Mesenchymal stem cell (in vitro differentiated cells and primary cell): Measurements from ENCODE around the gene ANKUB1.

Experiments used
- DNase-seq: peaks from one replicate; pipeline ENCODE4 v3.0.0-alpha.2; 2013
- H2AFZ ChIP-seq: one replicate; pipeline ENCODE4 v1.6.1; 2013; ENCODE audit warnings: low read depth, mild to moderate bottlenecking, control low read depth, inconsistent platforms, low read length, moderate library complexity
- H2AK5ac ChIP-seq: 2 replicates; pipeline ENCODE4 v1.6.1; 2013; ENCODE audit warnings: low read length, moderate library complexity, mild to moderate bottlenecking, inconsistent platforms; ENCODE audit not compliant: severe bottlenecking
- H2BK120ac ChIP-seq: one replicate; pipeline ENCODE4 v1.6.1; 2013; ENCODE audit warnings: low read depth, mild to moderate bottlenecking, inconsistent platforms, low read length, moderate library complexity
- H2BK12ac ChIP-seq, 2 experiments: one replicate each; pipeline ENCODE4 v1.6.1; 2013; ENCODE audit warnings: inconsistent platforms in 2 of 2, low read length in 2 of 2, mild to moderate bottlenecking in 2 of 2, moderate library complexity in 2 of 2, control low read depth in 1 of 2
- H2BK15ac ChIP-seq: one replicate; pipeline ENCODE4 v1.6.1; 2013; ENCODE audit warnings: mild to moderate bottlenecking, low read depth, inconsistent platforms; ENCODE audit not compliant: poor library complexity, severe bottlenecking
- H2BK5ac ChIP-seq: 2 replicates; pipeline ENCODE4 v1.6.1; 2013; ENCODE audit warnings: low read depth, mild to moderate bottlenecking, low read length, control low read depth, inconsistent platforms; ENCODE audit not compliant: poor library complexity, severe bottlenecking
- H3K14ac ChIP-seq, 2 experiments: one replicate each; pipeline ENCODE4 v1.6.1; 2013; ENCODE audit warnings: inconsistent platforms in 2 of 2, low read length in 2 of 2, control low read depth in 1 of 2, mild to moderate bottlenecking in 1 of 2, moderate library complexity in 1 of 2
- H3K18ac ChIP-seq, 2 experiments: one replicate each; pipeline ENCODE4 v1.6.1; 2013; ENCODE audit warnings: inconsistent platforms in 2 of 2, low read length in 2 of 2, control low read depth in 1 of 2, low read depth in 1 of 2, mild to moderate bottlenecking in 1 of 2
- H3K23ac ChIP-seq, 2 experiments: one replicate each; pipeline ENCODE4 v1.6.1; 2013; ENCODE audit warnings: inconsistent platforms in 2 of 2, low read length in 2 of 2, mild to moderate bottlenecking in 2 of 2, moderate library complexity in 2 of 2, control low read depth in 1 of 2
- H3K27ac ChIP-seq: 2 replicates; pipeline ENCODE4 v1.5.1; 2013; ENCODE audit warnings: mild to moderate bottlenecking, moderate library complexity, low read length, control low read depth, inconsistent platforms; ENCODE audit not compliant: poor library complexity, severe bottlenecking
- H3K27me3 ChIP-seq, 2 experiments: 2 replicates each; pipeline versions ENCODE4 v1.6.1 to v1.7.0; 2013; ENCODE audit warnings: low read length in 2 of 2, mild to moderate bottlenecking in 2 of 2, moderate library complexity in 2 of 2, control low read depth in 1 of 2, inconsistent platforms in 1 of 2; ENCODE audit not compliant: control insufficient read depth in 1 of 2, insufficient read depth in 1 of 2
- H3K36me3 ChIP-seq, 2 experiments: 2 replicates each; pipeline versions ENCODE4 v1.6.1 to v1.7.0; 2013; ENCODE audit warnings: low read length in 2 of 2, control low read depth in 1 of 2, inconsistent platforms in 1 of 2, low read depth in 1 of 2, mild to moderate bottlenecking in 1 of 2; ENCODE audit not compliant: insufficient read depth in 2 of 2, control insufficient read depth in 1 of 2
- H3K4ac ChIP-seq, 2 experiments: one replicate each; pipeline ENCODE4 v1.6.1; 2013; ENCODE audit warnings: inconsistent platforms in 2 of 2, low read length in 2 of 2, mild to moderate bottlenecking in 2 of 2, moderate library complexity in 2 of 2, control low read depth in 1 of 2, low read depth in 1 of 2
- H3K4me1 ChIP-seq: 2 replicates; pipeline ENCODE4 v1.6.1; 2013; ENCODE audit warnings: low read depth, low read length, control low read depth; ENCODE audit not compliant: control insufficient read depth, insufficient read depth
- H3K4me2 ChIP-seq: 2 replicates; pipeline ENCODE4 v1.6.1; 2013; ENCODE audit warnings: low read length, mild to moderate bottlenecking, inconsistent platforms; ENCODE audit not compliant: poor library complexity, severe bottlenecking
- H3K4me3 ChIP-seq, 2 experiments: 2 replicates each; pipeline versions ENCODE4 v1.5.1 to v1.7.0; 2013; ENCODE audit warnings: low read length in 2 of 2, mild to moderate bottlenecking in 2 of 2, control low read depth in 1 of 2, low read depth in 1 of 2; ENCODE audit not compliant: insufficient read depth in 1 of 2
- H3K79me1 ChIP-seq: replicated peaks from 2 replicates; pipeline ENCODE4 v1.6.1; 2013; ENCODE audit warnings: mild to moderate bottlenecking, control low read depth, low read length, inconsistent platforms; ENCODE audit not compliant: poor library complexity, severe bottlenecking
- H3K9ac ChIP-seq: 2 replicates; pipeline ENCODE4 v1.7.0; 2013; ENCODE audit warnings: mild to moderate bottlenecking, low read length, moderate library complexity
- H3K9me3 ChIP-seq: 2 replicates; pipeline ENCODE4 v1.7.0; 2013; ENCODE audit warnings: mild to moderate bottlenecking, low read length; ENCODE audit not compliant: control insufficient read depth
- H4K8ac ChIP-seq: one replicate; pipeline ENCODE4 v1.6.1; 2013; ENCODE audit warnings: inconsistent platforms, mild to moderate bottlenecking, low read length, moderate library complexity
- H4K91ac ChIP-seq: one replicate; pipeline ENCODE4 v1.6.1; 2013; ENCODE audit warnings: mild to moderate bottlenecking, low read length, inconsistent platforms
- WGBS: methylation state at CpG from one replicate; pipeline ENCODE4 v1.1.7; 2013; ENCODE audit warnings: mixed read lengths; 5-methylcytosine and 5-hydroxymethylcytosine counted together

The ANKUB1 gene

GRCh38 chr3:149738876-149739275, 53.5 kb downstream of the ANKUB1 start:
- no peak for DNase-seq
- no peaks in the 10 kb centered on the region for H3K27me3 ChIP-seq
- H2BK15ac ChIP-seq: no peak overlapping the region
- H3K23ac ChIP-seq: no peak overlapping the region
- no peak overlapping the region for H2AFZ ChIP-seq
- no peak overlapping the region for H2BK12ac ChIP-seq
- H3K79me1 ChIP-seq: peaks cover 1% of the 10 kb centered on the region
- no peak overlapping the region for H3K4me3 ChIP-seq
- H3K4ac ChIP-seq: no peak overlapping the region
- H3K9me3 ChIP-seq: no peaks in the 10 kb centered on the region
- no peak overlapping the region for H3K9ac ChIP-seq
- H3K36me3 ChIP-seq: peaks cover 0 to 48% of the 10 kb centered on the region in 2 experiments
- no peaks in the 10 kb centered on the region for H3K4me1 ChIP-seq
- no peak overlapping the region for H4K91ac ChIP-seq
- H3K27ac ChIP-seq: no peak overlapping the region
- no peak overlapping the region for H2BK120ac ChIP-seq
- no peak overlapping the region for H3K18ac ChIP-seq
- no peak overlapping the region for H3K14ac ChIP-seq
- no peak overlapping the region for H2AK5ac ChIP-seq
- H4K8ac ChIP-seq: no peak overlapping the region
- no peak overlapping the region for H2BK5ac ChIP-seq
- H3K4me2 ChIP-seq: no peak overlapping the region
- no CpG with 5 or more reads among the region's 2 CpGs for WGBS

- no peak overlapping the region for H4K91ac ChIP-seq
- H3K4me1 ChIP-seq: no peaks in the 10 kb centered on the region
- no peak overlapping the region for H3K4me2 ChIP-seq
- H2AK5ac ChIP-seq: no peak overlapping the region
- no peak overlapping the region for H3K23ac ChIP-seq
- H3K18ac ChIP-seq: no peak overlapping the region
- no peak overlapping the region for H2BK15ac ChIP-seq
- H3K4me3 ChIP-seq: no peak overlapping the region
- no peaks in the 10 kb centered on the region for H3K27me3 ChIP-seq
- H2BK120ac ChIP-seq: no peak overlapping the region
- H4K8ac ChIP-seq: no peak overlapping the region
- H3K4ac ChIP-seq: no peak overlapping the region
- DNase-seq: no peak
- no peak overlapping the region for H2BK5ac ChIP-seq
- H3K27ac ChIP-seq: peak overlapping the region; percentile 70
- no peak overlapping the region for H2BK12ac ChIP-seq
- no peaks in the 10 kb centered on the region for H3K79me1 ChIP-seq
- no peak overlapping the region for H3K9ac ChIP-seq
- no peak overlapping the region for H3K14ac ChIP-seq
- H3K36me3 ChIP-seq: peaks cover 0 to 31% of the 10 kb centered on the region in 2 experiments
- H3K9me3 ChIP-seq: no peaks in the 10 kb centered on the region
- H2AFZ ChIP-seq: no peak overlapping the region
Measured at GRCh38 chr3:149736953-149737205, 55.5 kb downstream of the ANKUB1 start.

- Histone ChIP-seq H3K23ac (no peak overlapping the region), H4K91ac (no peak overlapping the region), H3K79me1 (no peaks in the 10 kb centered on the region), H3K18ac (no peak overlapping the region), H3K14ac (no peak overlapping the region), H3K27me3 (no peaks in the 10 kb centered on the region), H2BK12ac (no peak overlapping the region), H3K4me1 (no peaks in the 10 kb centered on the region), H3K4me3 (no peak overlapping the region), H3K27ac (peak overlapping the region; percentile 88), H2BK120ac (no peak overlapping the region), H3K9ac (peak overlapping the region; percentile 5), H2AFZ (no peak overlapping the region), H3K4me2 (peak overlapping the region; percentile 1), H3K9me3 (no peaks in the 10 kb centered on the region), H3K36me3 (peaks cover 0 to 26% of the 10 kb centered on the region in 2 experiments), H2AK5ac (no peak overlapping the region), H3K4ac (no peak overlapping the region), H2BK5ac (no peak overlapping the region), H2BK15ac (no peak overlapping the region), H4K8ac (no peak overlapping the region)
- peak; percentile 47 for DNase-seq
- WGBS: 14% methylated on average over 2 of the region's 2 CpGs
Measured at GRCh38 chr3:149736175-149736952, 56.0 kb downstream of the ANKUB1 start.

GRCh38 chr3:149732234-149732633, 60.1 kb downstream of the ANKUB1 start:
- Histone ChIP-seq H3K18ac (no peak overlapping the region), H3K4me3 (no peak overlapping the region), H3K4me1 (no peaks in the 10 kb centered on the region), H2BK120ac (no peak overlapping the region), H2BK15ac (no peak overlapping the region), H3K4me2 (no peak overlapping the region), H3K27ac (no peak overlapping the region), H2AFZ (no peak overlapping the region), H4K8ac (no peak overlapping the region), H3K79me1 (no peaks in the 10 kb centered on the region), H3K9ac (no peak overlapping the region), H3K4ac (no peak overlapping the region), H3K27me3 (no peaks in the 10 kb centered on the region), H2AK5ac (no peak overlapping the region), H2BK5ac (no peak overlapping the region), H3K14ac (no peak overlapping the region), H4K91ac (no peak overlapping the region), H3K9me3 (no peaks in the 10 kb centered on the region), H3K23ac (no peak overlapping the region), H2BK12ac (no peak overlapping the region), H3K36me3 (no peaks in the 10 kb centered on the region)
- DNase-seq: no peak
- WGBS: 80% methylated on average over 3 of the region's 3 CpGs
